Motor neuron (in vitro differentiated cells): ENCODE data around the gene MTHFSD. TPM values are rescaled to one million over a fixed set of nuclear protein-coding genes. Genes with fewer than 3 reads are reported as not detected.

Source experiments
- ATAC-seq, 8 experiments: fragments of 200-7000 bp; cut with Tn5 transposase; replicated peaks in 6 of 8; 2 replicates each; pipeline ENCODE4 v1.8.0; 2021; ENCODE audit warnings: mild to moderate bottlenecking in 8 of 8, moderate library complexity in 8 of 8
- H3K27ac ChIP-seq, 2 donors: fragments of 250-450 bp; sonication (Bioruptor Pico); 2 replicates each; pipeline ENCODE4 v1.9.0; 2021; ENCODE audit warnings: antibody characterized with exemption in 2 of 2, mild to moderate bottlenecking in 2 of 2, moderate library complexity in 1 of 2
- H3K4me1 ChIP-seq, 2 donors: fragments of 250-450 bp; sonication (Bioruptor Pico); replicated peaks in 1 of 2; 2 replicates each; pipeline ENCODE4 v1.6.1; 2021; ENCODE audit warnings: antibody characterized with exemption in 2 of 2, mild to moderate bottlenecking in 2 of 2, moderate library complexity in 1 of 2
- H3K4me3 ChIP-seq, 5 donors: fragments of 250-450 bp; sonication (Bioruptor Pico); 2 replicates each; pipeline ENCODE4 v1.9.0; 2021; ENCODE audit warnings: antibody characterized with exemption in 5 of 5, mild to moderate bottlenecking in 5 of 5, moderate library complexity in 4 of 5
- WGBS, 10 experiments: fragments of 450-650 bp; shearing (Covaris generic); methylation state at CpG; one replicate each; pipeline ENCODE4 v1.0.0; 2022; 5-methylcytosine and 5-hydroxymethylcytosine counted together
- in situ Hi-C, 9 experiments: fragments of 400-800 bp; cut with MboI; loops; one replicate each; pipeline ENCODE4 v1.15.0; 2021; ENCODE audit warnings: low sequenced_read_pairs in 9 of 9, low pct_unique_long_range_greater_than_20kb in 2 of 9; ENCODE audit not compliant: unreplicated experiment in 9 of 9
- total RNA-seq, 8 experiments: library from RNA; unstranded; fragments of 300-600 nt; gene quantifications; 2 replicates each; pipeline versions ENCODE4 v1.2.3 to v1.2.4, GENCODE V29; 2022

Gene MTHFSD
- 10 to 100 TPM; 10.4 to 36.4 (median 19.4) TPM for total RNA-seq

GRCh38 chr16:86554917-86555703, at the start of gene MTHFSD:
TSS of gene MTHFSD (minus strand) at chr16:86555235. CDS start at chr16:86555184, 51 bp downstream.
- peak; percentile 85 to 94 (median 90) for ATAC-seq
- H3K4me1 ChIP-seq, result peaks cover 13 to 16% of the 10 kb centered on the region in 2 donors
- H3K27ac ChIP-seq, result peak within 1 kb of the TSS; percentile 66 to 84
- in situ Hi-C loops, result loop anchor here in 6 of 9 experiments (25.0 kb wide), 2 partner anchors 507 to 732 kb away; no protein-coding TSS in a partner anchor
- peak within 1 kb of the TSS; percentile 65 to 95 (median 73) for H3K4me3 ChIP-seq
- WGBS, 10 experiments, result 0 to 5% (median 0%) methylated on average over 1 to 31 of the region's 70 CpGs; no CpG with 5 or more reads in 1 of the 10 experiments

GRCh38 chr16:86604436-86605193, 49.6 kb upstream of the MTHFSD start:
- Histone ChIP-seq H3K27ac (no peak overlapping the region), H3K4me1 (peaks cover 0 to 2% of the 10 kb centered on the region in 2 donors), H3K4me3 (no peak overlapping the region)
- ATAC-seq, result no peak
- 17 to 93% (median 76%) methylated on average over 3 to 8 of the region's 16 CpGs; no CpG with 5 or more reads in 2 of the 10 experiments for WGBS, 10 experiments
- in situ Hi-C loops, result no loop called here

- Histone ChIP-seq H3K27ac (no peak overlapping the region), H3K4me1 (peaks cover 0 to 2% of the 10 kb centered on the region in 2 donors), H3K4me3 (no peak overlapping the region)
- no peak for ATAC-seq
- 60 to 100% (median 83%) methylated on average over 1 to 4 of the region's 4 CpGs; no CpG with 5 or more reads in 2 of the 10 experiments for WGBS, 10 experiments
- in situ Hi-C loops, result no loop called here
Measured at GRCh38 chr16:86602521-86602920, 47.5 kb upstream of the MTHFSD start.

- in situ Hi-C loops, result no loop called here
- WGBS, 10 experiments, result 60 to 100% (median 100%) methylated on average over 1 to 2 of the region's 2 CpGs; no CpG with 5 or more reads in 7 of the 10 experiments
- peaks cover 0 to 2% of the 10 kb centered on the region in 2 donors for H3K4me1 ChIP-seq
- ATAC-seq, result no peak
- H3K4me3 ChIP-seq, result no peak overlapping the region
- H3K27ac ChIP-seq, result no peak overlapping the region
Measured at GRCh38 chr16:86601356-86601755, 46.3 kb upstream of the MTHFSD start.

GRCh38 chr16:86598607-86599565, 43.9 kb upstream of the MTHFSD start:
- WGBS, 10 experiments, result 0 to 88% (median 56%) methylated on average over 1 to 13 of the region's 22 CpGs
- in situ Hi-C loops, result loop anchor here in 2 of 9 experiments (25.0 kb wide), 2 partner anchors 163 to 213 kb away; no protein-coding TSS in a partner anchor

GRCh38 chr16:86597880-86598606, 43.0 kb upstream of the MTHFSD start:
- 18 to 100% (median 74%) methylated on average over 1 to 7 of the region's 7 CpGs for WGBS, 10 experiments
- in situ Hi-C loops, result loop anchor here in 2 of 9 experiments (25.0 kb wide), 2 partner anchors 164 to 214 kb away; no protein-coding TSS in a partner anchor
- Histone ChIP-seq H3K4me3 (no peak overlapping the region), H3K27ac (no peak overlapping the region), H3K4me1 (peaks cover 2% of the 10 kb centered on the region in 2 donors)
- peak in 3 of 8 experiments; percentile 30 to 62 (median 37) for ATAC-seq

More at GRCh38 chr16:86598607-86599565, 43.9 kb upstream of the MTHFSD start:
- Histone ChIP-seq H3K4me3 (no peak overlapping the region), H3K27ac (no peak overlapping the region), H3K4me1 (peaks cover 0 to 2% of the 10 kb centered on the region in 2 donors)
- peak in 3 of 8 experiments; percentile 36 to 95 (median 94) for ATAC-seq

- in situ Hi-C loops, result loop anchor here in 2 of 9 experiments (25.0 kb wide), 2 partner anchors 165 to 215 kb away; no protein-coding TSS in a partner anchor
Measured at GRCh38 chr16:86597126-86597879, 42.3 kb upstream of the MTHFSD start.

GRCh38 chr16:86595983-86596605, 41.1 kb upstream of the MTHFSD start:
- peak in 1 of 8 experiments; percentile 74 for ATAC-seq
- in situ Hi-C loops, result loop anchor here in 2 of 9 experiments (25.0 kb wide), 2 partner anchors 166 to 216 kb away; no protein-coding TSS in a partner anchor
- 0 to 100% (median 85%) methylated on average over 1 to 8 of the region's 10 CpGs; no CpG with 5 or more reads in 2 of the 10 experiments for WGBS, 10 experiments
- H3K27ac ChIP-seq, result no peak overlapping the region
- no peak overlapping the region for H3K4me3 ChIP-seq
- H3K4me1 ChIP-seq, result peaks cover 0 to 2% of the 10 kb centered on the region in 2 donors

More at GRCh38 chr16:86597126-86597879, 42.3 kb upstream of the MTHFSD start:
- Histone ChIP-seq H3K27ac (no peak overlapping the region), H3K4me1 (peaks cover 0 to 2% of the 10 kb centered on the region in 2 donors), H3K4me3 (no peak overlapping the region)
- no peak for ATAC-seq
- 63 to 96% (median 83%) methylated on average over 1 to 18 of the region's 18 CpGs for WGBS, 10 experiments

- H3K4me1 ChIP-seq, result peaks cover 0 to 2% of the 10 kb centered on the region in 2 donors
- ATAC-seq, result no peak
- WGBS, 10 experiments, result 7 to 39% (median 19%) methylated on average over 3 to 8 of the region's 8 CpGs
- H3K4me3 ChIP-seq, result no peak overlapping the region
- H3K27ac ChIP-seq, result no peak overlapping the region
- in situ Hi-C loops, result loop anchor here in 2 of 9 experiments (25.0 kb wide), 2 partner anchors 168 to 218 kb away; no protein-coding TSS in a partner anchor
Measured at GRCh38 chr16:86594721-86595120, 39.7 kb upstream of the MTHFSD start.

GRCh38 chr16:86593913-86594620, 39.0 kb upstream of the MTHFSD start:
- 18 to 80% (median 59%) methylated on average over 1 to 8 of the region's 13 CpGs; no CpG with 5 or more reads in 2 of the 10 experiments for WGBS, 10 experiments
- peaks cover 0 to 2% of the 10 kb centered on the region in 2 donors for H3K4me1 ChIP-seq
- no peak overlapping the region for H3K27ac ChIP-seq
- H3K4me3 ChIP-seq, result no peak overlapping the region
- ATAC-seq, result no peak
- in situ Hi-C loops, result loop anchor here in 2 of 9 experiments (25.0 kb wide), 2 partner anchors 168 to 218 kb away; no protein-coding TSS in a partner anchor
